Breast epithelium (tissue), 4 donors: Measurements from ENCODE around the gene SLC4A2. TPM values are rescaled to one million over a fixed set of nuclear protein-coding genes. Genes with fewer than 3 reads are reported as not detected.
A peak's percentile ranks its signal among the peaks of the same experiment; 100 is the strongest.
"Not testable (repeated sequence)": the region's sequence is repeated elsewhere in the genome, so short reads cannot be mapped to it uniquely, and the experiment has no call there.

ENCODE experiments used
- DNase-seq, 2 donors: peaks; one replicate each; pipeline ENCODE4 v3.0.0-alpha.2; 2019; ENCODE audit warnings: low spot score in 2 of 2
- H3K27ac ChIP-seq, 2 donors: fragments of 200-600 bp; sonication (generic) in 1 of 2; one replicate each; pipeline ENCODE4 v1.5.1; 2016 to 2019; ENCODE audit warnings: mild to moderate bottlenecking in 1 of 2
- H3K27me3 ChIP-seq, 2 donors: fragments of 200-600 bp; sonication (generic) in 1 of 2; one replicate each; pipeline versions ENCODE4 v1.5.1 to v1.6.0; 2017 to 2019; ENCODE audit warnings: control low read depth in 1 of 2, mild to moderate bottlenecking in 1 of 2
- H3K36me3 ChIP-seq: fragments of 200-600 bp; one replicate; pipeline ENCODE4 v1.5.1; 2019
- H3K4me1 ChIP-seq, 2 donors: fragments of 200-600 bp; sonication (generic); one replicate each; pipeline ENCODE4 v1.5.1; 2016 to 2019; ENCODE audit warnings: control low read depth in 1 of 2
- H3K4me3 ChIP-seq, 3 donors: fragments of 200-600 bp; sonication (generic); 1 replicate in 2 of 3; 2 replicates in 1 of 3; pipeline ENCODE4 v1.5.1; 2016 to 2019; ENCODE audit warnings: mild to moderate bottlenecking in 3 of 3, moderate library complexity in 2 of 3
- H3K9me3 ChIP-seq, 2 donors: fragments of 200-600 bp; sonication (generic) in 1 of 2; one replicate each; pipeline ENCODE4 v1.5.1; 2016 to 2019; ENCODE audit warnings: control low read depth in 1 of 2
- POLR2A ChIP-seq: fragments of 450-650 bp; IDR thresholded peaks from one replicate; pipeline ENCODE4 v1.6.1; 2016; ENCODE audit warnings: antibody characterized with exemption, mild to moderate bottlenecking, moderate library complexity
- POLR2AphosphoS5 ChIP-seq, 3 donors: sonication (generic); formaldehyde crosslinking; IDR thresholded peaks; one replicate each; pipeline ENCODE4 v1.6.1; 2017; ENCODE audit warnings: antibody characterized with exemption in 3 of 3
- intact Hi-C: fragments of 100-400 bp; cut with DNase I; formaldehyde crosslinking; loops from one replicate; pipeline ENCODE4 v1.15.1; 2023; ENCODE audit warnings: low total_unique reads
- total RNA-seq, 3 donors: library from RNA; depleted of rRNA; stranded (reverse); fragments of >200 nt; gene quantifications; one replicate each; pipeline ENCODE4 v1.1.0, GENCODE V29; 2016
- TF ChIP-seq, protein P1 (sequence below), 3 donors: fragments of 450-650 bp; IDR thresholded peaks; one replicate each; pipeline ENCODE4 v1.5.1; 2016 to 2017; ENCODE audit warnings: antibody characterized with exemption in 3 of 3, mild to moderate bottlenecking in 3 of 3, moderate library complexity in 3 of 3

SLC4A2 gene
- 100 to 1,000 TPM in 1 of 3 donors, 10 to 100 TPM in 2; 83.2 to 101 (median 92.8) TPM for total RNA-seq

- H3K36me3 ChIP-seq = no peaks in the 10 kb centered on the region
- no peaks in the 10 kb centered on the region for H3K9me3 ChIP-seq
- peak within 1 kb of the TSS; percentile 81 to 98 (median 86) for H3K4me3 ChIP-seq
- peaks cover 20 to 24% of the 10 kb centered on the region in 2 donors for H3K4me1 ChIP-seq
- TF ChIP-seq, protein P1, sequence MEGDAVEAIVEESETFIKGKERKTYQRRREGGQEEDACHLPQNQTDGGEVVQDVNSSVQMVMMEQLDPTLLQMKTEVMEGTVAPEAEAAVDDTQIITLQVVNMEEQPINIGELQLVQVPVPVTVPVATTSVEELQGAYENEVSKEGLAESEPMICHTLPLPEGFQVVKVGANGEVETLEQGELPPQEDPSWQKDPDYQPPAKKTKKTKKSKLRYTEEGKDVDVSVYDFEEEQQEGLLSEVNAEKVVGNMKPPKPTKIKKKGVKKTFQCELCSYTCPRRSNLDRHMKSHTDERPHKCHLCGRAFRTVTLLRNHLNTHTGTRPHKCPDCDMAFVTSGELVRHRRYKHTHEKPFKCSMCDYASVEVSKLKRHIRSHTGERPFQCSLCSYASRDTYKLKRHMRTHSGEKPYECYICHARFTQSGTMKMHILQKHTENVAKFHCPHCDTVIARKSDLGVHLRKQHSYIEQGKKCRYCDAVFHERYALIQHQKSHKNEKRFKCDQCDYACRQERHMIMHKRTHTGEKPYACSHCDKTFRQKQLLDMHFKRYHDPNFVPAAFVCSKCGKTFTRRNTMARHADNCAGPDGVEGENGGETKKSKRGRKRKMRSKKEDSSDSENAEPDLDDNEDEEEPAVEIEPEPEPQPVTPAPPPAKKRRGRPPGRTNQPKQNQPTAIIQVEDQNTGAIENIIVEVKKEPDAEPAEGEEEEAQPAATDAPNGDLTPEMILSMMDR (IDR thresholded peaks at IDR 0.05) = peak in 2 of 3 donors; percentile 9 to 29
- TF ChIP-seq POLR2AphosphoS5 (IDR thresholded peaks at IDR 0.05) = no peak
- peak; percentile 65 to 71 for DNase-seq
- no peaks in the 10 kb centered on the region for H3K27me3 ChIP-seq
- intact Hi-C loops = no loop called here
- peak within 1 kb of the TSS; percentile 97 to 100 for H3K27ac ChIP-seq
Measured at GRCh38 chr7:151059367-151060112, at the start of gene SLC4A2. Gene SLC4A2, plus strand, starts transcription at chr7:151059589. Its CDS starts 2,399 bp downstream, at chr7:151061988.

- Histone ChIP-seq H3K9me3 (no peaks in the 10 kb centered on the region), H3K36me3 (no peaks in the 10 kb centered on the region), H3K27me3 (peaks cover 2 to 37% of the 10 kb centered on the region in 2 donors), H3K4me1 (no peaks in the 10 kb centered on the region), H3K4me3 (no peak overlapping the region), H3K27ac (no peak overlapping the region)
- intact Hi-C loops = loop anchor here (10.0 kb wide), 1 partner anchor 105 kb away; no protein-coding TSS in a partner anchor
- TF ChIP-seq POLR2A = no peak
- TF ChIP-seq POLR2AphosphoS5 (IDR thresholded peaks at IDR 0.05) = no peak
- TF ChIP-seq, protein P1 (IDR thresholded peaks at IDR 0.05) = no peak
- no peak for DNase-seq
Measured at GRCh38 chr7:151010037-151010306, 49.4 kb upstream of the SLC4A2 start.

- intact Hi-C loops = loop anchor here (10.0 kb wide), 1 partner anchor 104 kb away; no protein-coding TSS in a partner anchor
- Histone ChIP-seq H3K36me3 (no peaks in the 10 kb centered on the region), H3K4me1 (no peaks in the 10 kb centered on the region), H3K9me3 (no peaks in the 10 kb centered on the region), H3K4me3 (no peak overlapping the region), H3K27me3 (peaks cover 2 to 37% of the 10 kb centered on the region in 2 donors), H3K27ac (peak overlapping the region in 1 of 2 donors; percentile 32)
- TF ChIP-seq POLR2A (no peak), POLR2AphosphoS5 (IDR thresholded peaks at IDR 0.05) (no peak)
- DNase-seq = no peak
Measured at GRCh38 chr7:151010307-151011096, 48.9 kb upstream of the SLC4A2 start.

DNA sequence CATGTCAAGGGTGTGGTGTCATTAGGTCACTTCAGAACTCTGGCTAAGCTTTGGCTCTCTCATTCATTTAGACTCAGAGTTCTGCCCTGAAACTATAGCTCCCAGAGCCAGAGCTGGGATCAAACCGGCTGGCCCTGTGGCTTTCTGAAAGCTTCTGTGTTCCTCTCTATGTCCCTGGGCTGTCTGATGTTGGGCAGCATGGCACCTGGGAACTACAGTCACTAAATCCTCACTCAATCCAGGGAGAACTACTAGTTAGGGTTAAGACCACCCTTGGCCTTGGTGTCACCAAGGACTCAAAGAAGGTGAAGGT lies 48.3 kb upstream of the SLC4A2 start:
- no peak for TF ChIP-seq POLR2AphosphoS5 (IDR thresholded peaks at IDR 0.05)
- TF ChIP-seq POLR2A = no peak
- TF ChIP-seq, protein P1 (IDR thresholded peaks at IDR 0.05) = no peak
- Histone ChIP-seq H3K27me3 (peaks cover 2 to 42% of the 10 kb centered on the region in 2 donors), H3K9me3 (no peaks in the 10 kb centered on the region), H3K4me3 (no peak overlapping the region), H3K36me3 (no peaks in the 10 kb centered on the region), H3K4me1 (no peaks in the 10 kb centered on the region), H3K27ac (peak overlapping the region in 1 of 2 donors; percentile 32)
- no peak for DNase-seq
- intact Hi-C loops = loop anchor here (10.0 kb wide), 1 partner anchor 104 kb away; no protein-coding TSS in a partner anchor

- intact Hi-C loops = loop anchor here (10.0 kb wide), 1 partner anchor 103 kb away; no protein-coding TSS in a partner anchor
- H3K27ac ChIP-seq, H3K9me3 ChIP-seq, DNase-seq, H3K4me1 ChIP-seq, H3K4me3 ChIP-seq, H3K36me3 ChIP-seq: not testable (repeated sequence)
- H3K27me3 ChIP-seq = peaks cover 2 to 48% of the 10 kb centered on the region in 2 donors
Measured at GRCh38 chr7:151011616-151012015, 47.8 kb upstream of the SLC4A2 start.
